Activated CD8-positive, alpha-beta memory T cell treated with anti-CD3 and anti-CD28 coated beads for 24 hours (primary cell): Measurements from ENCODE around the gene UBE2B.
A peak's percentile ranks its signal among the peaks of the same experiment; 100 is the strongest.
"Not testable (repeated sequence)": the region's sequence is repeated elsewhere in the genome, so short reads cannot be mapped to it uniquely, and the experiment has no call there.

Experiments
- DNase-seq: peaks from one replicate; pipeline ENCODE4 v3.0.0-alpha.2; 2020

Gene UBE2B

DNA sequence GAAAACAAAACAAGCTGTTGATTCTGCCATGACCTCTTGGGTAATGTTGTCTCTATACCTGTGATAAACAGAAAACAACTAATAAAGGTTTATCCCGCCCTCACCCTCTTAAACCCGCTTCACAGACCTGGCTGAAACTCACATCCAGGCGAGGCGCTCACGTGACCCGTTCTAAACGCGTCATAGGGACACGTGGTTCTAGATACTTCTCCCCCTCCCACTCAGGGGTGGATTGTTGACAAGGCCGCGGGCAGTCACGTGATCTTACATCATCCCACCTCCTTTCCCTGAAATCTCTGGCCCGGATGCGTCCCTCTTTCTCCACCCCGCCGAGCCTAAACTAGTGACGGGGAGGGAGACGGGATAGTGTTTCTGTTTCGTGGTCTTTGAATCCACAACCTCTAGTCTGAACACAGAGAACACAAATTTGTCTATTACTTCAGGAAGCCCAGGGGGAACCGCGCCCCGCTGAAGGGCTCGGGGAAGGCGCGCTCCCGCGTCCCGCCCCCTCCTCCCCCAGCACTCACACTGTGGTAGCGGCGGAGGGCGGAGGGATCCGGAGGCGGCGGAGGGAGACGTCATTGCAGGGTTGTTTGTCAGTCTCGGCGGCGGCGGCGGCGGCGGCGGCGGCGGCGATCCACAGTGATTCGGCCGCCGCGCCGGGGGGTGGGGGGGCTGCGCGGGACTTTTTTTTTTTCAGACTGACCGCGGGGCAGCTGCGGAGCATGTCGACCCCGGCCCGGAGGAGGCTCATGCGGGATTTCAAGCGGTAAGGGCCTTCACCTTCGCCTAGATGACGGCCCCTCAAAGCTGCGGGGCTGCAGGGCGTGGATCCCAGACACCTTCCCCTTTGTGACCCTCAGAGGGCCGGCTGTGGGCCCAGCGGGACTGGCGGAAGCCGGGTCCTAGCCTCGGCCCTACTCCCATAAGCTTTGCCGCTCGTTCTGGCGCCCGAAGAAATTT is at the start of gene UBE2B:
Gene UBE2B, plus strand, starts transcription at position 699 of the 963 bp plus-strand sequence. Its CDS starts 27 bp downstream, at position 726.
- peak; percentile 99 for DNase-seq

DNA sequence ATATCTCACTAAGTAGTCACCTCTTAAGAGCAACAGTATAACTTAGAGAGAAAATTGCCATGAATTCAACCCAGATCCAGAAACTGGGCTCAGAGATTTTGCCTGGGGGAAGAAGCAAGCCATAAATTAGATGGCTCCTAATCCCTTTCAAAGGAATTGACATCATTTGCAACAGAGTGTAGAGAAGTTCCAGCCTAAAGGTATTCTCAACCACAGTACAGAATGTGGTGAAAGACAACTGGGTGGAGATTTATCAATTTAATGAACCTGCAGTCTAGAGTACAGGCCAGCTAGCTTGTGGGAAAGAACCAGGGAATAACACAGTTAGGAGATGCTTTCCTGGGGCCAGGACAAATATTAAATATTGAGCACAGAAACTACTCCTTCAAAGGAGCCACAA is 44.0 kb upstream of the UBE2B start:
- DNase-seq: no peak

DNA sequence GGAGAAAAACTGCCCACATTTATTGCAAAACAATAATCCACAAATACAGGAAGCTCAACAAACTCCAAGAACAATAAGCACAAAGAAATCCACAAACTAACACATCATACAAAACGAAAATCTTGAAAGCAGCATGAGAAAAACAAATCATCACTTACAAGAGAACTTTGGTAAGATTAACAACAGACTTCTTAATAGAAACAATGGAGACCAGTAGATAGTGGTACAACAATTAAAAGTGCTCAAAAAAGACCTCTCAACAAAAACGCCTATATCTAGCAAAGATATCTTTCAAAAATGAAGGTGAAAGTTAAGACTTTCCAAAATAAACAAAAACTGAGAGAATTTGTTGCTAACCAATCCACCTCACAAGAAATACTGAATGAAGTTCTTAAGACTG is 42.8 kb upstream of the UBE2B start:
- no peak for DNase-seq

DNA sequence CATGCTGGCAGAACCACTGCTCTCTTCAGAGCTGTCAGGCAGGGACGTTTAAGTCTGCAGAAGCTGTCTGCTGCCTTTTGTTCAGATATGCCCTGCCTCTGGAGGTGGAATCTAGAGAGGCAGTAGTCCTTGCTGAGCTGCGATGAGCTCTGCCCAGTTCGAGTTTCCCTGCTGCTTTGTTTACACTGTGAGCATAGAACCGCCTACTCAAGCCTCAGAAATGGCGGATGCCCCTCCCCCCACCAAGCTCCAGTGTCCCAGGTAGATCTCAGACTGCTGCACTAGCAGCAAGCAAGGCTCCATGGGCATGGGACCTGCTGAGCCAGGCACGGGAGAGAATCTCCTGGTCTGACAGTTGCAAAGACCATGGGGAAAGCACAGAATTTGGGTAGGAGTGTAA is 34.5 kb upstream of the UBE2B start:
- not testable (repeated sequence) for DNase-seq

DNA sequence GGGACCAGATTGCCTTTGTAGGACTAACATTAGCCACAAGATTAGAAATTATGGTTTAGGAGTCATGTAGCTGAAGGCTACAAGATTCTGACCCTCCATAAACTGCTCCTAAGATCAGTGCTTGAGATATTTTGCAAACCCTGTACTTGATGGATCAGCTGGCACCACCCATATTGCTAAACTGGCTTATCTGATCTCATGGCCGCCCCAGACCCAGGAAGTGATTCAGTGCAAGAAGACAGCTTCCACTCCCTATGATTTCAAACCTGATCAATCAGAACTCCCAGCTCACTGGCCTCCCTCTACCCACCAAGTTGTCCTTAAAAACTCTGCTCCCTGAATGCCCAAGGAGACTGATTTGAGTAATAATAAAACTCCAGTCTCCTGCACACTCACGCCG is 27.9 kb upstream of the UBE2B start:
- DNase-seq: not testable (repeated sequence)

DNA sequence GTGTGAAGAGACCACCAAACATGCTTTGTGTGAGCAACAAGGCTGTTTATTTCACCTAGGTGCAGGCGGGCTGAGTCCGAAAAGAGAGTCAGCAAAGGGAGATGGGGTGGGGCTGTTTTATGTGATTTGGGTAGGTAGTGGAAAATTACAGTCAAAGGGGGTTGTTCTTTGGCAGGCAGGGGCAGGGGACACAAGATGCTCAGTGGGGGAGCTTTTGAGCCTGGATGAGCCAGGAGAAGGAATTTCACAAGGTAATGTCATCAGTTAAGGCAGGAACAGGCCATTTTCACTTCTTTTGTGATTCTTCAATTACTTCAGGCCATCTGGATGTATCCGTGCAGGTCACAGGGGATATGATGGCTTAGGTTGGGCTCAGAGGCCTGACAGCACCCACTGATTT is 25.9 kb upstream of the UBE2B start:
- not testable (repeated sequence) for DNase-seq

DNA sequence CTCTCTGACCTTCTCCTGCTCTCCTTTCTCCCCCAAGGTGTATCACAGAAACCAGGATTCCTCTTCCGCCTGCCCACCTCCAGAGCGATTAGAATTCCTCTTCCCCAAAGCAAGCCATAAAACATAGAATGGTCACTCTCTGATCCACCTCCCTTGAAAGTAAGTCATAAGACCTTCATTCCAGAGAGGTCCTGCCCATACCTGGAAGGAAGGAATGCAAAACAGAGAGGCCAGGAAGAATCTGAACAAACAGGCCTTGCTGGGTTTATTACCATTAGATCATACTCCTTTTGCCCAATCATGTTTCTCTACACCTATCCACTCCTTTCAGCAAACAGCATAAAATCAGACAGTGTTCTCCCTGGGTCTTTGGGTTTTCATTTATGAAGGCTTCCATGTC is 25.4 kb upstream of the UBE2B start:
- DNase-seq: no peak

DNA sequence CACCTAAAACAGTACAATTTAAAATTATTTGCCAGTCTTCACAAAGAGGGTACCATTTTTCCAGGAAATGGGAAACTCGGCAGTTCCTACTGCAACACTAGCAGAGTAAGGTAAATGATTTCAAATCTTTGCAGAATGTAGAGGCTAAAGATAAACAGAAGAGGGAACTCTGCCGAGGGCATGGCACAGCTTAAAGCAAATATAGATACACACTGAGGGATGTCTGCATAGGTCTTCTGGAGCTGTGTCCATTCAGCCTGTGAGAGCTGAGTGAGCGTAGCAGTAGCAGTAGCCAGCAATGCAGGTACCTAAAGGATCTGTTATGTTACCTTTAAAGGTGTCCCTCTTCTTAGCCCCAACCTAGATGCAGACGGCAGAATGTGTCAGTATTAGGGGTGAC is 21.9 kb upstream of the UBE2B start:
- no peak for DNase-seq

DNA sequence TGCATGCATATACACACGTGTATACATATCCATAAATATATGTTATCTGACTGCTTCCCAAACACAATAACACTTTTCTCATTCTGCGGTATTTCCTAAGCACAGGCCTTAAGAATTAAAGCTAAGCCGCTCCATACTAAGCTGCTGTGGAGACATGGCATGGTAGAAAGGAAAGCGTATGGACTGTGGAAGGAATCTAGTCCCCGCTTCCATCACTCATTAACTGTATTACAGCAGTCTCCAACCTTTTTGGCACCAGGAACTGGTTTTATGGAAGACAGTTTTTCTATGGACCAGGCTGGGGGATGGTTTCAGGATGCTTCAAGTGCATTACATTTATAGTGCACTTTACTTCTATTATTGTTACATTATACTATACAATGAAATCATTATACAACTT is 15.7 kb upstream of the UBE2B start:
- DNase-seq: no peak

DNA sequence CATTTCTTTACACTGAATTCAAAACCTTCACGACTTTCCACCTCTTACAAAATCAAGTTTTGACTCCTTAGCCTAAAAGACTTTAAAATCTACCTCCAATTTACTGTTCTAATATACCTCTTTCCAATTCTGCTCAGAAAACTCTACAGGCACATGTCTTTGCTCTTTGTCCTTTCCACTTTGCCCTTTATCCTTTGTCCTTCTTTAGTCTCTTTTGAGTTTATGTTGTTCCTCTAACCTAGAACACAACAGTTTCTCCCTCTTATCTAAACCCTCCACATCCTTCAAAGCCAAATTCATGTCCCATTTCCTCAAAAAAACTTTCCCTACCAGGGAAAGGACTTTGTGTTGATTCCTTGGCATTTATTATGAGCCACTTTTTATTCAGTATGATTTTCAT is 5.8 kb upstream of the UBE2B start:
- DNase-seq: no peak

DNA sequence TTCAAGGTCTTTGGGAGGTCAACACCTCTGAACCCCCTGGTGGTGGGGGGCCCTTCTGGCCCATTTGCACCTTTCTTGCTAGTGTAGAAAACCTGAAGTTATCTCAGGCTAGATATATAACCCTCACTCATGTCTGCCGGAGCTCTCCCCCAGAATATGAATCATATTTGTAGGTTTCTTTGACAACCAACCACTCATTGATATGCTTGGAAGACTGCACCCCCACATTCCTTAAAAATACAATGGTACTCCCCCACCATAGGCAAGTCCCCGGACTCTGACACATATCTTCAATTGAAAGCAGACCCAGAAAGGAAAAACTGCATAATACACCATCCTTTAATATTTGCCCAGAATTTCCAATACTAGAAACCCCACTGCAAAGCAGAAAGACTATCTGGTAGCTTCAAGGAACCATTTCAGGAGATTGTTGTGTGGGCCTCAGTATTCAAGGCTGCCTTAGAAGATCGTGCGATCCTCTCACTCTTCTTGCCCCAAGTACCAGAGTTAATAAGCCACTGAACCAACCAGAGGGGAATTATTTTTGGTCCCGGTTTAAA is 978 bp upstream of the UBE2B start:
- no peak for DNase-seq

DNA sequence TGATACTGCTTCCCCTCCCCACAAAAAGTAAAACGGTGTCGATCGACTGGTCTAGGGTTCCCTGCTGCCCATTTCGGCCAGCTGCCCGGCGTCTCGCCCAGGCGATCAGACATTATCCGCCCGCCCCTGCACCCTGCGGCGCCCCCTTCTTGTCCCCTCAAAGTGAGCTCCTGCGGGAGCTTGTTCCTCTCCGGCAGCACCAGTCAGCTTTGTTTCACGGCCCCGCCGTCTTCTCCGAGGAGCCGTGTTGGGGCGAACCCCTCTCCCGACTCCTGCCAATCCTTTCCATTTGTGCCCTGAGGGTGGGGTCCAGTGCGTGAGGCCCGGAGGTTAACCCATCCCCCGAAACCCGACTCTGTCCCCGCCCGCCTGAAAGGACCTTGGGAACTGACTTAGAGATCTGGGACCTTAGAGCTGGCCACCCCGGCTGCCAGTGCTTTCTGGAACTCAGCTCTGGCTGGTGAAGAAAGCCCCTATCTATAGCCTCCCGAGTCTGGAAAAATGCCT is 518 bp downstream of the UBE2B start:
- peak; percentile 77 for DNase-seq

DNA sequence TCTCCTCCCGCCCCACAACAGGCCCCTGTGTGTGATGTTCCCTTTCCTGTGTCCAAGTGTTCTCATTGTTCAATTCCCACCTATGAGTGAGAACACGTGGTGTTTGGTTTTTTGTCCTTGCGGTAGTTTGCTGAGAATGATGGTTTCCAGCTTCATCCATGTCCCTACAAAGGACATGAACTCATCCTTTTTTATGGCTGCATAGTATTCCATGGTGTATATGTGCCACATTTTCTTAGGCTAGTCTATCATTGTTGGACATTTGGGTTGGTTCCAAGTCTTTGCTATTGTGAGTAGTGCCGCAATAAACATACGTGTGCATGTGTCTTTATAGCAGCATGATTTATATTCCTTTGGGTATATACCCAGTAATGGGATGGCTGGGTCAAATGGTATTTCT is 2.3 kb downstream of the UBE2B start:
- DNase-seq: not testable (repeated sequence)

DNA sequence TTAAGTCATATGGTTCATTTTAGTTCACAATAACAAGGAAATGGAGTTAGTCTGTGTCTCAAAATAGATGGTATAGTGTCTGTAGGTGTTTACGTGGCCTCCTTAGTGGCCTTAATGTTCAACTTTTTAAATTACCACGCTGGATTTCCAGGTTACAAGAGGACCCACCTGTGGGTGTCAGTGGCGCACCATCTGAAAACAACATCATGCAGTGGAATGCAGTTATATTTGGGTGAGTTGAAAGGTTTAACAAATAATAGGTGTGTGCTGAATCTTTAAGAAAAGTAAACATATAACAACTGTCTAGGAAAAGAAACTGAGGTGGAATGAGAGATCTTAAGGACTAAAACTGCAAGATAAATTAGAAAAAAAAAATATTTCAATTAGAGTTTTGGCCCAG is 2.9 kb downstream of the UBE2B start:
- DNase-seq: no peak

DNA sequence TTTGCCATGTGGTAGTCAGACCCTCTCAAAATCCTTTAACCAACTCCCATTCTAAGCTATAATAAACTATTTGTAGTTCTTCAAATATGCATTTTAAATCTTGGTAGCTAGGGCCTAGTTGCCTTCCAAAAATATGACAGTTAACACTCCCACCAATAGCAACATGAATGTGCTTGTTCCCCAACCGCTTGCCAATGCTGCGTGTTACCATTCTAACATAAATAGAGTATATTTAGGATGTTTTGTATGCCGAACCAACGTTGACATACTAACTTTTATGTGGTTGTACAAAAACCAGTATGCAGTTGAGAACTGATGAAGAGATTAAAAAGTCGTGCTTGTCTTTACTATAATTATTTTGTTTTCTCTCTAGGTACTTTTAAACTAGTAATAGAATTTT is 9.0 kb downstream of the UBE2B start:
- no peak for DNase-seq

DNA sequence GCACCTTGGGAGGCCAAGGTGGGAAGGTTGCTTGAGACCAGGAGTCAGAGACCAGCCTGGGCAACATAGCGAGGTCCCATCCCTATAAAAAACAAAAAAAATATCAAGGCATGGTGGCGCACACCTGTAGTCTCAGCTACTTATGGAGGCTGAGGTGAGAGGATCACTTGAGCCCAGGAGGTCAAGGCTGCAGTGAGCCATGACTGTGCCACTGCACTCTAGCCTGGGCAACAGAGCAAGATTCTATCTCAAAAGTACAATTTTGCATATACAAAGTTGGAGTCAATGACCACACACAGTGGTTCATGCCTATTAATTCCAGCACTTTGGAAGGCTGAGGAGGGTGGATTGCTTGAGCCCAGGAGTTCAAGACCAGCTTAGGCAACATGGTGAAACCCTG is 10.8 kb downstream of the UBE2B start:
- DNase-seq: not testable (repeated sequence)

DNA sequence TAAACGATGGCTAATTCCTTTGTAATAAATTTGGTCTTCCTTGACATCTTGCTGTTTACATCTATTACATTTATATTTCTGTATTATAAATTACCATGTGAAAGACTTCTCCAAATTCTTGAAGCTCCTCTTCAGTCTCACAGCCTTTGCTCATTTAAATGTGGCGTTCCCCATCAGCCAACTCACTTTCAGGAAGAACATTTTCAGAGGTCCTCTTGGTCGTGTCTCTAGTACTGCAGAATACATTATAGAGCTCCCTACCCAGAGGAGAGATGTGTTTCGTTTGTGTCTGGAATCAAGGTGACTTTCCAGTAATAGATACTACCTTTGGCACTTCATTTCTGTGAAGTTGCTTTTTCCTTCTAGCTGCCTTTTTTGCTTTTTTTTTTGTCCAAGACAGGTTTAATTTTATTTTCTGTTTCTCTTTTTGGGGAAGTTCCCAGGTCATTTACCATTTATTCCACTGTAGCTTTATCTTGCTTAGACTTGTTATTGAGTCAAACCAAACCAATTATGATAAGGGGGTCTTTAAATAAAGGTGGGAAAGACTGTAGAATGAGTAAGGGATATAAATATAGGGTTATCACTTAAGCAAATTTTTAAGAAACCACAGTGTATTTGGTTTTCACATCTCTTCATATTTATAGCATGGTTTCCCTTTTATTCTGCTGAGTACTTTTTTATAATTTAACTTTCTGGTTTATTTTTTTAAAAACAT is 12.8 kb downstream of the UBE2B start:
- no peak for DNase-seq

DNA sequence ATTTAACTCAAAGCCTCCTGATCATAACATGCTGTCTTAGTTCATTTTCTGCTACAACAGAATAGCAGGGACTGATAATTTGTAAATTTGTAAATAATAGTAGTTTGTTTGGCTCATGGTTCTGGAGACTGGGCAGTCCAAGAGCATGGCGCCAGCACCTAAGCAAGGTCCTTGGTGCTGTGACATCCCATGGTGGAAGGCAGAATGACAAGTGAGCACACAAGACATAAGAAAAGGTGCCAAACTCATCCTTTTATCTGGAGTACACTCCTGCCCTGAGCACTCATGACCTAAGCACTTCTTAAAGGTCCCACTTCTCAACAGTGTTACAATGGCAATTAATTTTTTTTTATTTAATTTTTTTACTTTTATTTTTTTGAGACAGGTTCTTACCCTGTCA is 16.1 kb downstream of the UBE2B start:
- DNase-seq: no peak

DNA sequence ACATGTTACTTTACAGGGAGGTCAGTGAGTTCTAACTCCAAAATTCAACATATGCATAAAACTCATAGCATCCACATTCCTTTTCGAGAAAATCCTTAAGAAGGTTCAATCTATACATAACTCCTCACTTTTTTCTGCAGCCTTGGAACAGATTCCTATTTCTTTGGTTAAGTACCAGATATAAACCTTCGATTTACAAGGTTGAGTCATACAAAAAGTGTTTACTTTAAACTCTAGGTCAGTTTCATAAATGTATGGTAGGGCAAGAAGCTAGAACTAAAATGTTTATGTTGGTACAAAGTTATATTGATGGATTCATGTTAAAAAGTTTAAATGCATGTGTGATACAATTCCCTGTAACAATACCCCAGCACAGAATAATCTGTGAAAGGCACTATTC is 20.9 kb downstream of the UBE2B start:
- DNase-seq: no peak

DNA sequence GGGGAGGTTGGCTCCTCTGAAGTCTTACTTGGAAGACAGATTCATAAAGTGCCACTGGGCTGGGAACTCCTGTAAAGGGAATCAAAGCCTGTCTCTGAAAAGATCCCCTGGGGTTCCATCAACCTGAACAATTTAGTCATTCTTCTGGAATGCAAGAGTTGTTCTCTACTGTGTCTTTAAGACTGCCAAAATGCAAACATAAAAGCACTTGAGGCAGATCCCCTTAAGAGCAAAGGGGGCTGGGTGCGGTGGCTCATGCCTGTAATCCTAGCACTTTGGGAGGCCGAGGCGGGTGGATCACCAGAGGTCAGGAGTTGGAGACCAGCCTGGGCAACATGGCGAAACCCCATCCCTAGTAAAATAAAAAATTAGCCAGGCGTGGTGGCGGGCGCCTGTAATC is 23.6 kb downstream of the UBE2B start:
- no peak for DNase-seq

DNA sequence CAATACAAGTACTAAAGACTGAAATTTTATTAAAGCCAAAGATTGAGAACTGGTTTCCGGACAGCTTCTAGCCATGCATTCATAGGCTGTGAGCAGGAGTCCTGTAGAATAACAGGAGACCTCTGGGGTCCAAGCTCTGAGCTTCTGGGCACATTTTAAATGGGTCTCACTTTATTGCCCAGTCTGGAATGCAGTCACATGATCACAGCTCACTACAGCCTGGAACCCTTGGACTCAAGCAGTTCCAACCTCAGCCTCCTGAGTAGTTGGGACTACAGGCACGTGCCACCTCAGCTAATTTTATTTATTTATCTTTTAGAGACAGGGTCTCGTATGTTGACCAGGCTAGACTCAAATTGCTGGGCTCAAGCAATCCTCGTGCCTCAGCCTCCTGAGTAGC is 24.9 kb downstream of the UBE2B start:
- DNase-seq: no peak

DNA sequence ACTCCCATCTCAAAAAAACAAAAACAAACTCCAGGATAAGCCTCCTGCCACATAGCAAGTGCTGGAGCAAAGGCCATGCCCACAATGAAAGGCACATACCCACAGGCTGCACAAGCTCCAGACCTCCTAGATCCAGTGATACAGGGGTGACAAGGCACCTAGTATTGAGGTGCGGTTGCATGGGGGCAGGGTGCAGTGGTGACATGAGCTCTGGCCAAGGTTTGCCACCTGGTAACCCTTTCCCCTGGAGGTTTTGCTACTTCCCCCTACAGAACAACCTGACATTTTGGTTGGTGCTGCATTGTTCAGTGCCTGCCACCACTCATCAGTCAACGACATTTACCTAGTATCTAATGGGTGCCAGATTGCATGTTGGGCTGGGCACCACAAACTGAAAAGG is 25.8 kb downstream of the UBE2B start:
- no peak for DNase-seq

DNA sequence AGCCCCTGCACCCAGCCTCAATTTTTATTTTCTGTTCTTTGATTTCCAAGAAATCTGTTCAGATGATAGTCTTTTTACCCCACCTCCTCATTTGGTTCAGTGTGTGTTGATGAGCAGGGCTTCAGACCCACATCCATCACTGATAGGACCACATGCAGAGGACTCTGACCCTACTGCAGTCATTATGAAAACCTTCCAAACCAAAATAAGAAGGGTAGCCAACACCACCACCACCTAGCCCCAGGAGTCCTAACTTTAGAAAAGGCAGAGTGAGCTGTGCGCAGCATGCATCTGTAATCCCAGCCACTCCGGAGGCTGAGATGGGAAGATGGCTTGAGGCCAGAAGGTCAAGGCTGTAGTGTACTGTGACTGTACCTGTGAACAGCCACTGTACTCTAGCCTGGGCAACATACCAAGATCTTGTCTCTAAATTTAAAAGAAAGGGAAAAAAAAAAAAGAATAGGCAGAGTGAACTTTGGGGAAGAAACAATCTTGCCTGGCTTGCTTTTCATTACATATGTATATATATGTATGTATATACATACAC is 27.3 kb downstream of the UBE2B start:
- no peak for DNase-seq
